ENCODE measurements around the gene CACNA2D3. TPM values are rescaled to one million over a fixed set of nuclear protein-coding genes. Genes with fewer than 3 reads are reported as not detected.

CACNA2D3 gene
- total RNA-seq, 2 donors from 2014 or later: 1.1 to 5.9 TPM

GRCh38 chr3:54134155-54134554 is 11.8 kb downstream of the CACNA2D3 start:
- DNase-seq (ENCODE audit: low spot score): no peak
- Histone ChIP-seq H3K36me3 (no peaks in the 10 kb centered on the region), H3K9me3 (no peaks in the 10 kb centered on the region), H3K27ac (no peak overlapping the region), H3K4me1 (replicated peaks) (no peaks in the 10 kb centered on the region), H3K4me3 (no peak overlapping the region), H3K27me3 (replicated peaks; ENCODE audit: insufficient read depth) (peaks cover 3% of the 10 kb centered on the region)
- intact Hi-C loops (cut with DNase I): no loop called here
- TF ChIP-seq, protein P1, sequence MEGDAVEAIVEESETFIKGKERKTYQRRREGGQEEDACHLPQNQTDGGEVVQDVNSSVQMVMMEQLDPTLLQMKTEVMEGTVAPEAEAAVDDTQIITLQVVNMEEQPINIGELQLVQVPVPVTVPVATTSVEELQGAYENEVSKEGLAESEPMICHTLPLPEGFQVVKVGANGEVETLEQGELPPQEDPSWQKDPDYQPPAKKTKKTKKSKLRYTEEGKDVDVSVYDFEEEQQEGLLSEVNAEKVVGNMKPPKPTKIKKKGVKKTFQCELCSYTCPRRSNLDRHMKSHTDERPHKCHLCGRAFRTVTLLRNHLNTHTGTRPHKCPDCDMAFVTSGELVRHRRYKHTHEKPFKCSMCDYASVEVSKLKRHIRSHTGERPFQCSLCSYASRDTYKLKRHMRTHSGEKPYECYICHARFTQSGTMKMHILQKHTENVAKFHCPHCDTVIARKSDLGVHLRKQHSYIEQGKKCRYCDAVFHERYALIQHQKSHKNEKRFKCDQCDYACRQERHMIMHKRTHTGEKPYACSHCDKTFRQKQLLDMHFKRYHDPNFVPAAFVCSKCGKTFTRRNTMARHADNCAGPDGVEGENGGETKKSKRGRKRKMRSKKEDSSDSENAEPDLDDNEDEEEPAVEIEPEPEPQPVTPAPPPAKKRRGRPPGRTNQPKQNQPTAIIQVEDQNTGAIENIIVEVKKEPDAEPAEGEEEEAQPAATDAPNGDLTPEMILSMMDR (IDR thresholded peaks at IDR 0.05): no peak
- TF ChIP-seq POLR2A (IDR thresholded peaks at IDR 0.05) (no peak), POLR2AphosphoS5 (IDR thresholded peaks at IDR 0.05) (no peak)
- WGBS: 78% methylated on average over 8 of the region's 8 CpGs

DNA sequence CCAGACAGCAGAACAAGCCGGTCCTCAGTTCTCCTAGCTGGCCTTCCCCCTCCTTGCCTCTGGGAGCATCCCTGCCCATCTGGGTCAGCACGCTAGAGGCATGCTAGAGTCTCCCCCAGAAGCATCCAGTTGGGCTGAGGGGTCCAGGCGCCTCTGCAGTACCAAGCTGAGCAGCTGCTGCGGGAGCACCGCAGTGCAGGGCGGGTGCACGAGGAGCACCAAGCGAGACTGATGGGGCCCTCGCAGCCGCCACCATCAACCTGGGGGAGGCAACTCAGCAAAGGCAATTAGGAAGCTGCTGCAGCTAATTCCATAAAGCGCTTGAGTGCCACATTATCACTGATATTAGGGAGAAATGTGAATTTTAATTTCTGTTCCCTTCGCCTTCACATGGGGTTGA is 12.4 kb downstream of the CACNA2D3 start:
- H3K27ac ChIP-seq: no peak overlapping the region
- no peaks in the 10 kb centered on the region for H3K36me3 ChIP-seq
- peaks cover 3% of the 10 kb centered on the region for H3K27me3 ChIP-seq (replicated peaks; ENCODE audit: insufficient read depth)
- DNase-seq (ENCODE audit: low spot score): no peak
- no peaks in the 10 kb centered on the region for H3K4me1 ChIP-seq (replicated peaks)
- intact Hi-C loops (cut with DNase I): no loop called here
- WGBS: 91% methylated on average over 12 of the region's 12 CpGs
- H3K9me3 ChIP-seq: no peaks in the 10 kb centered on the region
- no peak overlapping the region for H3K4me3 ChIP-seq
- TF ChIP-seq, protein P1 (IDR thresholded peaks at IDR 0.05): no peak
- TF ChIP-seq POLR2AphosphoS5 (IDR thresholded peaks at IDR 0.05) (no peak), POLR2A (IDR thresholded peaks at IDR 0.05) (no peak)

- no peaks in the 10 kb centered on the region for H3K36me3 ChIP-seq
- peaks cover 3% of the 10 kb centered on the region for H3K27me3 ChIP-seq (replicated peaks; ENCODE audit: insufficient read depth)
- DNase-seq (ENCODE audit: low spot score): no peak
- no peaks in the 10 kb centered on the region for H3K4me1 ChIP-seq (replicated peaks)
- H3K9me3 ChIP-seq: no peaks in the 10 kb centered on the region
- intact Hi-C loops (cut with DNase I): no loop called here
- no peak overlapping the region for H3K4me3 ChIP-seq
- H3K27ac ChIP-seq: no peak overlapping the region
- WGBS: 53% methylated on average over 5 of the region's 5 CpGs
- no peak for TF ChIP-seq POLR2A (IDR thresholded peaks at IDR 0.05)
- TF ChIP-seq POLR2AphosphoS5 (IDR thresholded peaks at IDR 0.05): no peak
- TF ChIP-seq, protein P1 (IDR thresholded peaks at IDR 0.05): no peak
Measured at GRCh38 chr3:54137311-54137710, 15.0 kb downstream of the CACNA2D3 start.

DNA sequence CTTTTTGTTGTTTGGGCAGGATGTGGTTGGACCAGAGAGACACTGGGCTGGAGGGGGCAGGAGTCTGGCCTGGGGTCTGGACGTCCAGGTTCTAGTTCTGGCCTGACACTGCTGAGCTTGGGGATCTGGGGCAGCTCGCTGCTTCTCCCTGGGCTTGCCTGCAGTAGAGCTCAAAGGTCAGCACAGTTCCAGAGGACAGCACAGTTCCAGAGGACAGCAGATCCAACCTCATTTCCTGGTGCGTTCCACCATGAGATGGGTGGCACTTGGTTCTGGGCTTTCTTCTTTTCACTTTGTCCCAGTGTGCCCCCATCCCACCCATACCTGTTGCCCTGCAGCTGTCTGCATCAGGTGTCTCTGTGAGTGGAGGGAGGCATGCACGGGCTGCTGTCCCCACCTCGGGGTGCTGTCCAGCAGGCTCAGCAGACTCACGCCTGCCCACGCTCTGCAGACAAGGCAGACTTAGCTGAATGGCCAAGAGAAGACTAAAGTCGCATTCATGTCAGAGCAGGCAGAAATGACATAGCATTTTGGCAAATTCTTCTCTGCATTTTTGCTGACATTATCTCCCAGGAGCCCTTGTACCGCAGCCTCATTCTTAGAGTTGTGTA is 16.7 kb downstream of the CACNA2D3 start:
- 43% methylated on average over 9 of the region's 9 CpGs for WGBS
- Histone ChIP-seq H3K4me1 (replicated peaks) (no peaks in the 10 kb centered on the region), H3K9me3 (no peaks in the 10 kb centered on the region), H3K36me3 (no peaks in the 10 kb centered on the region), H3K27me3 (replicated peaks; ENCODE audit: insufficient read depth) (peaks cover 3% of the 10 kb centered on the region), H3K27ac (no peak overlapping the region), H3K4me3 (no peak overlapping the region)
- no peak for DNase-seq (ENCODE audit: low spot score)
- intact Hi-C loops (cut with DNase I): no loop called here
- TF ChIP-seq POLR2A (IDR thresholded peaks at IDR 0.05) (no peak), POLR2AphosphoS5 (IDR thresholded peaks at IDR 0.05) (no peak)
- TF ChIP-seq, protein P1 (IDR thresholded peaks at IDR 0.05): no peak

DNA sequence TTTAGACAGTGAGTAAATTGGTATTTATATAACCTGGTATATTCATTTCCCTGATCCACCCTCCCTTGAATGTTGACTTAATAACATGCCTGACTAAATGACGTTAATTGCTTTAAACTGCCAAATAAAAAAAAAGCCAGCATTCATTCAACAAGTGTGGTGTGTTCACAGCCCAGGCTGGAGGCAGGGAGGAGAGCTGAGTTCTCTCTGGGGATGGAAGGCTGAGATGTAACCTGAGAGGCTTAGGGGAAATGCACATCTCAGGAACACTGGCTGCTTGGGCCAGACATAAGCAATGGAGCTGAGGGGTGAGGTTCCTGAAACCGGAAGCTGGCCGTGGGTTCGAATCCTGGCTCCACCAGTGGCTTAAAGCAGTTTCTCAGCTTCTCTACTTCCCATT is 17.3 kb downstream of the CACNA2D3 start:
- no peak overlapping the region for H3K27ac ChIP-seq
- no peaks in the 10 kb centered on the region for H3K4me1 ChIP-seq (replicated peaks)
- intact Hi-C loops (cut with DNase I): no loop called here
- H3K36me3 ChIP-seq: no peaks in the 10 kb centered on the region
- H3K9me3 ChIP-seq: no peaks in the 10 kb centered on the region
- H3K4me3 ChIP-seq: no peak overlapping the region
- peaks cover under 1% of the 10 kb centered on the region for H3K27me3 ChIP-seq (replicated peaks; ENCODE audit: insufficient read depth)
- TF ChIP-seq, protein P1 (IDR thresholded peaks at IDR 0.05): no peak
- TF ChIP-seq POLR2A (IDR thresholded peaks at IDR 0.05) (no peak), POLR2AphosphoS5 (IDR thresholded peaks at IDR 0.05) (no peak)
- 68% methylated on average over 4 of the region's 4 CpGs for WGBS
- DNase-seq (ENCODE audit: low spot score): no peak
